Measurements from ENCODE around the gene IL1A.

DNA sequence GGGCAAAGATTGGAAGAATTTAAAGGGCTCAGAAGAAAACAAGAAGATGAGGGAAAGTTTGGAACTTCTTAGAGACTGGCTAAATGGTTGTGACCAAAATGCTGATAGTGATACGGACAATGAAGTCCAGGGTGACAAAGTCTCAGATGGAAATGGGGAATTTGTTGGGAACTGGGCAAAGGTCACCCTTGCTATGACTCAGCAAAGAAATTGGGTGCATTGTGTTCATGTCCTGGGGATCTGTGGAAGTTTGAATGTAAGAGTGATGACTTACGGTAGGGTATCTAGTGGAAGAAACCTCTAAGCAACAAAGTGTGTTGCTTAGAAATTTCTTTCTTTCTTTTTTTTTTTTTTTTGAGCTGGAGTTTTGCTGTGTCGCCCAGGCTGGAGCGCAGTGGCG lies 6.0 kb upstream of the IL1A start:
- TF ChIP-seq CTCF (IDR thresholded peaks at IDR 0.05): no peak
- no peak for TF ChIP-seq POLR2A (IDR thresholded peaks at IDR 0.05)
